Measurements from ENCODE around the gene TCEA2. TPM values are rescaled to one million over a fixed set of nuclear protein-coding genes. Genes with fewer than 3 reads are reported as not detected.

TCEA2 gene
- total RNA-seq, 1 experiment from 2014 or later: 38.5 TPM

DNA sequence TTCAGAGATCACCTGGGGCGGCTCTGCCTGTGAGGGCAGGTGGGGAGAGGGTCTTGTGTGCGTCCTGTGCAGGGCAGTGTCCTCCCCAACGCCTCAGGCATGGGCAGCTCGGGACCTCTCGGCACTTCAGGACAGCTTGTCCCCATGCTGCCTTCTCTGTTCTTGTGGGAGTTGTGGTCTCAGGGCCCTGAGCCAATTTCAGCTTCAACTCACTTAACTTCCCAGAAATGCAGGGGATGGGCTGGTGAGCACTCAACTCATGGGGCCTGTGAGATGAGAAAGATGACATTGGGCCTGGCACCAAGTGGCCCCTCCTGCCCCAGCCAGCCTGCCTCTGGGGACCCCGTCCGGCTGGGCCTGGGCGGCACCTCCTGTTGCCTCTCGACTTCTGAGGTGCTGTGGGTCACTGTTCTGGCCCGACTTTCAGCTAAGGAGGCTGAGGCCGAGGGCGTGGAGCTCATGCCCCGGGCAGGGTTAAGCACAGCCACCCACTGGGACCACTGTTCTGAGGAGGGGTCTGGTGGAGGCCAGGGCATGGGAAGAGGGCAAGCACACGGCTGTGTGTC lies 9.6 kb downstream of the TCEA2 start:
- no peaks in the 10 kb centered on the region for H3K9me3 ChIP-seq (ENCODE audit: control insufficient read depth, insufficient read depth, low read depth, low read length)
- H3K4me3 ChIP-seq (ENCODE audit: low read depth in 2 of 2, low read length in 2 of 2): no peak overlapping the region
- intact Hi-C loops (cut with micrococcal nuclease; ENCODE audit: unreplicated experiment): no loop called here
- BruUV-seq (replicated peaks): no TSS peak
- DNase-seq (ENCODE audit: low read depth, low spot score): no peak
- TF ChIP-seq TCF7L2 (IDR thresholded peaks at IDR 0.05; ENCODE audit: low read depth, low read length) (no peak), SIN3A (IDR thresholded peaks at IDR 0.05; ENCODE audit: borderline replicate concordance, insufficient read depth, low read depth, low read length) (no peak), POLR2AphosphoS5 (IDR thresholded peaks at IDR 0.05; ENCODE audit: low read depth, low read length) (no peak)
- TF ChIP-seq, protein P1, sequence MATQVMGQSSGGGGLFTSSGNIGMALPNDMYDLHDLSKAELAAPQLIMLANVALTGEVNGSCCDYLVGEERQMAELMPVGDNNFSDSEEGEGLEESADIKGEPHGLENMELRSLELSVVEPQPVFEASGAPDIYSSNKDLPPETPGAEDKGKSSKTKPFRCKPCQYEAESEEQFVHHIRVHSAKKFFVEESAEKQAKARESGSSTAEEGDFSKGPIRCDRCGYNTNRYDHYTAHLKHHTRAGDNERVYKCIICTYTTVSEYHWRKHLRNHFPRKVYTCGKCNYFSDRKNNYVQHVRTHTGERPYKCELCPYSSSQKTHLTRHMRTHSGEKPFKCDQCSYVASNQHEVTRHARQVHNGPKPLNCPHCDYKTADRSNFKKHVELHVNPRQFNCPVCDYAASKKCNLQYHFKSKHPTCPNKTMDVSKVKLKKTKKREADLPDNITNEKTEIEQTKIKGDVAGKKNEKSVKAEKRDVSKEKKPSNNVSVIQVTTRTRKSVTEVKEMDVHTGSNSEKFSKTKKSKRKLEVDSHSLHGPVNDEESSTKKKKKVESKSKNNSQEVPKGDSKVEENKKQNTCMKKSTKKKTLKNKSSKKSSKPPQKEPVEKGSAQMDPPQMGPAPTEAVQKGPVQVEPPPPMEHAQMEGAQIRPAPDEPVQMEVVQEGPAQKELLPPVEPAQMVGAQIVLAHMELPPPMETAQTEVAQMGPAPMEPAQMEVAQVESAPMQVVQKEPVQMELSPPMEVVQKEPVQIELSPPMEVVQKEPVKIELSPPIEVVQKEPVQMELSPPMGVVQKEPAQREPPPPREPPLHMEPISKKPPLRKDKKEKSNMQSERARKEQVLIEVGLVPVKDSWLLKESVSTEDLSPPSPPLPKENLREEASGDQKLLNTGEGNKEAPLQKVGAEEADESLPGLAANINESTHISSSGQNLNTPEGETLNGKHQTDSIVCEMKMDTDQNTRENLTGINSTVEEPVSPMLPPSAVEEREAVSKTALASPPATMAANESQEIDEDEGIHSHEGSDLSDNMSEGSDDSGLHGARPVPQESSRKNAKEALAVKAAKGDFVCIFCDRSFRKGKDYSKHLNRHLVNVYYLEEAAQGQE (IDR thresholded peaks at IDR 0.05; ENCODE audit: insufficient read depth in 1 of 2, low read depth in 2 of 2, low read length in 1 of 2): no peak
- TF ChIP-seq, protein P2, sequence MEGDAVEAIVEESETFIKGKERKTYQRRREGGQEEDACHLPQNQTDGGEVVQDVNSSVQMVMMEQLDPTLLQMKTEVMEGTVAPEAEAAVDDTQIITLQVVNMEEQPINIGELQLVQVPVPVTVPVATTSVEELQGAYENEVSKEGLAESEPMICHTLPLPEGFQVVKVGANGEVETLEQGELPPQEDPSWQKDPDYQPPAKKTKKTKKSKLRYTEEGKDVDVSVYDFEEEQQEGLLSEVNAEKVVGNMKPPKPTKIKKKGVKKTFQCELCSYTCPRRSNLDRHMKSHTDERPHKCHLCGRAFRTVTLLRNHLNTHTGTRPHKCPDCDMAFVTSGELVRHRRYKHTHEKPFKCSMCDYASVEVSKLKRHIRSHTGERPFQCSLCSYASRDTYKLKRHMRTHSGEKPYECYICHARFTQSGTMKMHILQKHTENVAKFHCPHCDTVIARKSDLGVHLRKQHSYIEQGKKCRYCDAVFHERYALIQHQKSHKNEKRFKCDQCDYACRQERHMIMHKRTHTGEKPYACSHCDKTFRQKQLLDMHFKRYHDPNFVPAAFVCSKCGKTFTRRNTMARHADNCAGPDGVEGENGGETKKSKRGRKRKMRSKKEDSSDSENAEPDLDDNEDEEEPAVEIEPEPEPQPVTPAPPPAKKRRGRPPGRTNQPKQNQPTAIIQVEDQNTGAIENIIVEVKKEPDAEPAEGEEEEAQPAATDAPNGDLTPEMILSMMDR (IDR thresholded peaks at IDR 0.05): no peak
- in situ Hi-C loops (cut with HindIII; ENCODE audit: low pct_unique_long_range_greater_than_20kb, low sequenced_read_pairs): no loop called here
- ATAC-seq: no peak
- ChIA-PET CTCF (no interaction called here), POLR2A (no interaction called here)
- H3K36me3 ChIP-seq (ENCODE audit: control insufficient read depth, insufficient read depth, low read length): no peaks in the 10 kb centered on the region
- H3K27me3 ChIP-seq (ENCODE audit: control insufficient read depth, insufficient read depth, low read length): no peaks in the 10 kb centered on the region
- 0 out of 2 replicates have a peak, but pooled peaks cover 3% of the 10 kb centered on the region for H3K4me1 ChIP-seq (ENCODE audit: control insufficient read depth, insufficient read depth, low read length)
- H3K27ac ChIP-seq (ENCODE audit: low read length): no peak overlapping the region

DNA sequence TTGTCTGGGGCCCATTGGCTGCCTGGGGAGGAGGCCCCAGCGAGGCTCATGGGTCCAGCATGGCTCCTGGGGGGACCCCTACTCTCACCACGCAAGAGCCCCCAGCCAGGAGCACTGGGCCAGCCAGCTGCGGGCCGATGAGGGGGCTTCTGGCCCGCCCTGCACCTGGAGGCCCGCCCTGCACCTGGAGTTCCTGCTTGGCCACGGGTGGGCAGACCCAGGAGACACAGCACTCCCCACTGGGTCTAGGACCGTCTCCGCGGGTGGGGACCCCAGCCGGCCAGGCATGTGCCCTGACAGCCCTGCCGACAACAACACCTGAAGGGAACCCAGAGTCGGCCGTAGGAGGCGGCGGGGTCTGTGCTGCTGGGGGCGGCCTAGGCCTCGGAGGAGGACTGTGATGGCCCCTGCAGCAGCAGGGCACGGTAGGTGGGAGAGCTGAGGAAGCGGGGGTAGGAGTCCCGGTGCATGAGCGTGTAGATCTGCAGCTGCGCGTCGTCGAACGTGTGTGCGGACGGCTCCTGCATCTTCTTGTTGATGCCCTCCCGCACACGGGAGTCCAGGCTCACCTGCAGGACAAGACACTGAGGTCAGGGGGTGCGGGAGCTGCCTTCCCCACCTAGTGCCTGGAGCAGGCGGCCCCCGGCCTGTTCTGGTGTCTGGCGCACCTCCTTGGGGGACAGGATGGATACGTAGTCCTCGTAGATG lies 10.6 kb downstream of the TCEA2 start:
- in situ Hi-C loops (cut with HindIII; ENCODE audit: low pct_unique_long_range_greater_than_20kb, low sequenced_read_pairs) (no loop called here), intact Hi-C loops (cut with micrococcal nuclease; ENCODE audit: unreplicated experiment) (no loop called here)
- no peak for DNase-seq (ENCODE audit: low read depth, low spot score)
- Histone ChIP-seq H3K9me3 (ENCODE audit: control insufficient read depth, insufficient read depth, low read depth, low read length) (no peaks in the 10 kb centered on the region), H3K36me3 (ENCODE audit: control insufficient read depth, insufficient read depth, low read length) (no peaks in the 10 kb centered on the region), H3K4me3 (ENCODE audit: low read depth in 2 of 2, low read length in 2 of 2) (no peak overlapping the region), H3K27ac (ENCODE audit: low read length) (no peak overlapping the region), H3K27me3 (ENCODE audit: control insufficient read depth, insufficient read depth, low read length) (no peaks in the 10 kb centered on the region), H3K4me1 (ENCODE audit: control insufficient read depth, insufficient read depth, low read length) (peaks cover 9% of the 10 kb centered on the region)
- TF ChIP-seq POLR2AphosphoS5 (IDR thresholded peaks at IDR 0.05; ENCODE audit: low read depth, low read length) (no peak), TCF7L2 (IDR thresholded peaks at IDR 0.05; ENCODE audit: low read depth, low read length) (no peak), SIN3A (IDR thresholded peaks at IDR 0.05; ENCODE audit: borderline replicate concordance, insufficient read depth, low read depth, low read length) (no peak)
- TF ChIP-seq, protein P2 (IDR thresholded peaks at IDR 0.05): no peak
- TF ChIP-seq, protein P1 (IDR thresholded peaks at IDR 0.05; ENCODE audit: insufficient read depth in 1 of 2, low read depth in 2 of 2, low read length in 1 of 2): no peak
- no peak for ATAC-seq
- ChIA-PET CTCF (no interaction called here), POLR2A (no interaction called here)
- BruUV-seq (replicated peaks): no TSS peak

All from Panc1 (cell line).